ENCODE data around the gene TRPM2. TPM values are rescaled to one million over a fixed set of nuclear protein-coding genes. Genes with fewer than 3 reads are reported as not detected.

Gene TRPM2
- total RNA-seq, 1 experiment from 2014 or later = 28.1 TPM

GRCh38 chr21:44484498-44485253, 131.3 kb downstream of the TRPM2 start:
- Histone ChIP-seq H3K9me2 (ENCODE audit: insufficient read depth) (no peaks in the 10 kb centered on the region), H3K4me1 (ENCODE audit: control insufficient read depth in 1 of 2, insufficient read depth in 2 of 2, low read length in 2 of 2) (peaks cover 0 to 5% of the 10 kb centered on the region in 2 experiments; a peak in 1 of 4 replicates), H4K20me1 (ENCODE audit: insufficient read depth) (no peaks in the 10 kb centered on the region), H3K4me3 (replicated peaks in 1 of 2; ENCODE audit: low read depth in 1 of 2, low read length in 2 of 2) (no peak overlapping the region), H3K4me2 (ENCODE audit: low read length) (no peak overlapping the region), H3K36me3 (ENCODE audit: control insufficient read depth in 1 of 2, insufficient read depth in 2 of 2, low read length in 2 of 2) (no peaks in the 10 kb centered on the region), H3K9ac (ENCODE audit: low read length) (no peak overlapping the region), H3K27ac (ENCODE audit: low read depth, low read length) (no peak overlapping the region), H2AFZ (ENCODE audit: low read depth, low read length, poor library complexity, severe bottlenecking) (no peak overlapping the region), H3K9me3 (ENCODE audit: control insufficient read depth in 1 of 2, insufficient read depth in 1 of 2, low read depth in 1 of 2, low read length in 2 of 2) (no peaks in the 10 kb centered on the region), H3K27me3 (ENCODE audit: insufficient read depth, low read length) (no peaks in the 10 kb centered on the region), H3K79me2 (ENCODE audit: insufficient read depth, low read length) (no peaks in the 10 kb centered on the region)
- DNase-seq (ENCODE audit: low read depth, low spot score) (no peak), ATAC-seq (peak; percentile 39)
- CTCF ChIA-PET = no interaction called here
- intact Hi-C loops (cut with micrococcal nuclease) = no loop called here
- POLR2A ChIA-PET = no interaction called here
- RAD21 ChIA-PET (ENCODE audit: low non-redundant PET in 1 of 2, low total read pairs in 2 of 2, uncharacterized antibody in 2 of 2, unreplicated experiment in 2 of 2) = no interaction called here
- no TSS peak for BruUV-seq (replicated peaks)
- no peak for TF ChIP-seq YY1 (IDR thresholded peaks at IDR 0.05; ENCODE audit: extremely low read depth, insufficient replicate concordance, low read depth, low read length)
- TF ChIP-seq REST (IDR thresholded peaks at IDR 0.05; ENCODE audit: low read depth) = no peak
- no peak for TF ChIP-seq CEBPB (IDR thresholded peaks at IDR 0.05; ENCODE audit: low read depth)
- no peak for TF ChIP-seq POLR2AphosphoS5 (IDR thresholded peaks at IDR 0.05; ENCODE audit: low read depth, low read length)
- TF ChIP-seq ATF3 (IDR thresholded peaks at IDR 0.05) = no peak
- TF ChIP-seq EZH2 (IDR thresholded peaks at IDR 0.05) = no peak
- no peak for TF ChIP-seq MAX (IDR thresholded peaks at IDR 0.05)
- no peak for TF ChIP-seq ZFX (IDR thresholded peaks at IDR 0.05)
- TF ChIP-seq JUND (IDR thresholded peaks at IDR 0.05) = no peak
- TF ChIP-seq CBX3 (IDR thresholded peaks at IDR 0.05; ENCODE audit: low read depth) = no peak
- no peak for TF ChIP-seq EGR1 (IDR thresholded peaks at IDR 0.05; ENCODE audit: low read depth)
